Measurements from ENCODE around the gene KCNT2.
A peak's percentile ranks its signal among the peaks of the same experiment; 100 is the strongest.
"Not testable (repeated sequence)": the region's sequence is repeated elsewhere in the genome, so short reads cannot be mapped to it uniquely, and the experiment has no call there.

KCNT2 gene

GRCh38 chr1:196608390-196609369, at the start of gene KCNT2:
TSS of gene KCNT2 (minus strand) at chr1:196608440. CDS start at chr1:196608309, 131 bp downstream.
- DNase-seq, result peak; percentile 82

GRCh38 chr1:196655494-196655893, 47.3 kb upstream of the KCNT2 start:
- DNase-seq, result no peak

DNA sequence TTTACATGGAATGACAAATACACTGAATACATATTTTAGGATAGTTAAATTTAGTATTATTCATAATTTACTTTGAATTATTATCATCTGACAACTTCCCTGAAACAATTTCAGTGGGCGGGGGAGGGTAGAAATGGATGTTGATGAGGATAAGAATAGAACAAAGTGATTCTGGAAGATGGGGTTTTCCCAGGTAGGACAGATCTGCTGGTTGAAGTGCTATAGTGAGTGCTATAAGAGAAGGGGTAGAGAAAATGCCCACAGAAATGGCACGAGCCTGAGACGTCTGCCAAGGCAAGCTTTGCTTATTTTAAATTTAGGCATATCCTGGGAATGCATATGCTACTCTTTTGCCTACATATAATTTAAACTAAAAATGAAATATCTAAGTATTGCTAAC, 46.8 kb upstream of the KCNT2 start:
- DNase-seq, result no peak

- no peak for DNase-seq
Measured at GRCh38 chr1:196654271-196654670, 46.0 kb upstream of the KCNT2 start.

DNA sequence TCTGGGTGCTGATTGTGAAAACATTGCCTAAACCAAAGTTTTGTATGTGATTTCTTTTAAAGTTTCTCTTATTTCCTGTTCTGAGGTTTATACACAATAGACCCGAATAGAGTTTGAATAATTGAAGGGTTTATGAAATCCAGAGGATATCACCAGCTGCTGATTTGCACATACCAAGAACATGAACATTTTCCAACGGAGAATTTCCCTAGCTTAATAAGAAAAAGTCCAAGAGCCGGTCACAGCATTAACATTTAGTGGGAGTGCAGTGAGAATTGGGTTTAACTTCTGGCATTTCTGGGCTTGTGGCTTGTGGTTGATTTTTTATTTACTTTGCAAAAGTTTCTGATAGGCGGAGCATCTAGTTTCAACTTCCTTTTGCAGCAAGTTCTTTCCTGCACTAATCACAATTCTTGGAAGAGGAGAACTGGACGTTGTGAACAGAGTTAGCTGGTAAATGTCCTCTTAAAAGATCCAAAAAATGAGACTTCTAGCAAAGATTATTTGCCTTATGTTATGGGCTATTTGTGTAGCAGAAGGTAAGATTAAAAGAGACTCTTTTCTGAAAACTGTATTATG, 43.5 kb upstream of the KCNT2 start, which contains the start of gene CFH:
Gene CFH (plus strand): TSS at position 407 of the 579 bp plus-strand sequence. CDS start 75 bp downstream, at position 482.
- no peak for DNase-seq

- no peak for DNase-seq
Measured at GRCh38 chr1:196651079-196651478, 42.8 kb upstream of the KCNT2 start.

- DNase-seq, result no peak
Measured at GRCh38 chr1:196650403-196650802, 42.2 kb upstream of the KCNT2 start.

GRCh38 chr1:196649990-196650389, 41.8 kb upstream of the KCNT2 start:
- DNase-seq, result no peak

GRCh38 chr1:196640976-196641375, 32.7 kb upstream of the KCNT2 start:
- no peak for DNase-seq

DNA sequence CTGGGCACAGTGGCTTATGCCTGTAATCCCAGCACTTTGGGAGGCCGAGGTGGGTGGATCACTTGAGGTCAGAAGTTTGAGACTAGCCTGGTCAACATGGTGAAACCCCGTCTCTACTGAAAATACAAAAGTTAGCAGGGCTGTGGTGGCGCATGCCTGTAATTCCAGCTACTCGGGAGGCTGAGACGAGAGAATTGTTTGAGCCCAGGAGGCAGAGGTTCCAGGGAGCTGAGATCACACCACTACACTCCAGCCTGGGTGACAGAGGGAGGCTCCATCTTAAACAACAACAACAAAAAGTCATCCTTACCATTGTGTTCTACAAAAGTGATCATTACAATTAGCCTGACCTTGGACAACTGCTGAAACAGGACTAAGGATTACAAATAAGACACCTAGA, 31.1 kb upstream of the KCNT2 start:
- not testable (repeated sequence) for DNase-seq

DNA sequence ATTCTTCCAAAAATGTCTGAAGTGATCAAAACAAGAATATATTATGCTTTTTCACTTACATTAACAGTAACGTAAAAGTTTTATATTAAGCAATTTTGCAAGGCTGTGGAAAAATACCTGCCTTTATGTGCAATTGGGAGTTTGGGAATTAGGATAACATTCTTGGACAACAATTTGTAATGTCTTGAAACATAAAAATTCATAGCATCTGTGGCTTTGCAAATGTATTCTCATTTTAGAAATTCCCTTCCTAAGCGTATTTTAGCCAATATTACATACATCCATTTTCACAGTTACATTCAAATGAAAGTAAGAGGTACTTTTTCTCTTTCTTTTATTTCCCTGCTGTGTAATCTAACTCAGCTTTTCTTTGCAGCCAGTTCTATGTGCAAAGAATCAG, 30.2 kb upstream of the KCNT2 start:
- DNase-seq, result no peak

GRCh38 chr1:196637606-196638005, 29.4 kb upstream of the KCNT2 start:
- no peak for DNase-seq

DNA sequence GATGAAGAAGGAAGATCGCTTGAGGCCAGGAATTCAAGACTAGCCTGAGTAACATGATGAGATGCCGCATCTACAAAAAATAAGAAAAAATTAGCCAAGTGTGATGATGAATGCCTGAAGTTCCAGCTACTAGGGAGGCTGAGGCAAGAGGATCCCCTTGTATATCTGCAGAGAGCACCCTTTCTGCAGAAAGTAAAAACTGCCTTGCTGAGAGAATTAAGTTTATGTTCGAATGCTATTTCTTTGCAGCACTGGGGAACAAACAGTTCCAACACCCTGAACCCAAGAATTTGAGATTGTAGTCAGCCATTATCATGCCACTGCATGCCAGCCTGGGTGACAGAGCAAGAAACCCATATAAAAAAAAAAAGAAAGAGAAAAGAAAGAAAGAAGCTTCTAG, 20.6 kb upstream of the KCNT2 start:
- no peak for DNase-seq

- DNase-seq, result no peak
Measured at GRCh38 chr1:196623079-196623478, 14.8 kb upstream of the KCNT2 start.

GRCh38 chr1:196619721-196620120, 11.5 kb upstream of the KCNT2 start:
- no peak for DNase-seq

DNA sequence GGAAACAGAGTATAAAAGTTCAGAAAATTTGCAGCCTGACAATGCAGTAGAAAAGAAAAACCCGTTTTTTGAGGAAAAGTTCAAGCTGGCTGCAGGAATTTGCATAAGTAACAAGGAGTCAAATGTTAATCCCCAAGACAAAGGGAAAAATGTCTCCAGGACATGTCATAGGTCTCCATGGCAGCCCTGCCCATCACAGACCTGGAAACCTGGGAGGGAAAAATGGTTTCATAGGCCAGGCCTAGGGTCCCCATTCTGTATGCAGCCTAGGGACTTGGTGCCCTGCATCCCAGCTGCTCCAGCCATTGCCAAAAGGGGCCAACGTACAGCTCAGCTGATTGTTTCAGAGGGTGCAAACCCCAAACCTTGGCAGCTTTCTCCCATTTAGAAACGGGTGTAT, 3.6 kb upstream of the KCNT2 start:
- no peak for DNase-seq

DNA sequence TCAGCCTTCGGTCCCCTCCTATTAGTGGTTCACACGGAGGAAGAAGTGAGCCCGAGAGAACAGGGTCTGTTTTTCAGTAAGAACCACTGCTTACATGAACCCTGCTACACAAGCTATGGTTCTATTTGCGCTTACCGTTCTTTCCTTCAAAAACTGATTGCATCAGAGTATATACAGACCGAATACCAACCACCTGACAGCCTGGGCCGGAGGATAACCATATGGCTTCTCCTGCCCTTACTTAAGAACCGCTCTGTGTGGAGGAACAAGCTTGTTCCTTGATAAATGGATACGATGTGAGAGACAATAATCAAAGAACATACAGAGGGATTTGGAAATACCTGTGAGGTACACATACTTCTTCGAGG, 1.1 kb upstream of the KCNT2 start:
- no peak for DNase-seq

DNA sequence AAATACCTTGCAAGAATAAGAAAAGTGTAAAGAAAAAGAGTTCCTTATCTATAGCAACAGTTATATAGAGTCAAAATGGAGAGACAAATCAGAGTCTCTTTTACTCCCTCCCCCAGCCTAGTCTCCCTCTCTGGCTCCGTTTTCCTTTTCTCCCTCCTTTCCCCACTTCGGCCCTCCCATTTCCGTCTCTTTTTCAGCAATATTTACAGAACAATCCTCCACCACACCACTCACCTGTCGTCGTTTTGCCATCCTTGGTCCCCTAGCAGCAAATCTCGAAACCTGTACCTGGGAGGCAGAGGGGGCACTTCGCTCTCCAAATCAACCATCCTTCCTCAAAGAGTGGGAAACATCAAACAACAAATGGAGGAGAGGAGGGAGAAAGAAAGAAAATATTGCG, 259 bp downstream of the KCNT2 start:
- peak; percentile 9 for DNase-seq

- DNase-seq, result no peak
Measured at GRCh38 chr1:196603651-196604050, 4.6 kb downstream of the KCNT2 start.

GRCh38 chr1:196598942-196599748, 9.1 kb downstream of the KCNT2 start:
- DNase-seq, result no peak

DNA sequence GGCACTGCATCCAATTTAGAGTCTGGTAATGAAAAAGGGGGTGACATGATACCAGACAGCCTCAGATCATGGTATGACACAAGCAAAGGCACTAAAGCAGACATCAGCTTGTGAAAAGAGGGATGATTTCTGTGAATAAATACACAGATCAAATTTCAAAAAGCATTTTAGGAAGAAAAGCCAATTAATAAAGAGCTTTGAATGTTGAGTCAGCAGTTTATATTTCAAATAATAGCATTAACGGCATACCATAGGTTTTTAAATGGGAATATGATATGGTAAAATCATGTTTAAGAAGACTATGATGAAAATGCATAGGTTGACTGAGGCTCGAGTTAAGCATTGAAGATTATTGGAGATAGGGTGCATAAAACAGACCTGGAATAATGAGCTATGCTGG, 13.5 kb downstream of the KCNT2 start:
- DNase-seq, result no peak

- DNase-seq, result no peak
Measured at GRCh38 chr1:196593955-196594354, 14.3 kb downstream of the KCNT2 start.

GRCh38 chr1:196590959-196591358, 17.3 kb downstream of the KCNT2 start:
- no peak for DNase-seq
